ENCODE results near the gene GSK3A. TPM values are rescaled to one million over a fixed set of nuclear protein-coding genes. Genes with fewer than 3 reads are reported as not detected.

GSK3A gene
- total RNA-seq (2022) (58.8 and 60.6 TPM in 2 replicates), Bru-seq, nascent RNA (percentile 70 among the genes with signal in this experiment), BruChase-seq, experiment 1, labeled RNA remaining after a 6-hour chase (percentile 89 among the genes with signal in this experiment), BruChase-seq, experiment 2, labeled RNA remaining after a 2-hour chase (percentile 82 among the genes with signal in this experiment)
- long read RNA-seq, transcript GSK3A-201 (11 exons, 2,188 nt), result major isoform, 53 of 64 reads
- long read RNA-seq, partial matches to known transcripts, result 2 of 64 reads
- long read RNA-seq, other reads (novel, unspliced or antisense), result 9 of 64 reads

- Mint-ChIP-seq H3K9me3 (ENCODE audit: low read depth, unreplicated experiment) (no peaks in the 10 kb centered on the region), H3K4me1 (ENCODE audit: low read depth, unreplicated experiment) (peaks cover 40% of the 10 kb centered on the region), H3K36me3 (ENCODE audit: insufficient read depth, unreplicated experiment) (peaks cover 83% of the 10 kb centered on the region), H3K27ac (ENCODE audit: unreplicated experiment) (peak within 1 kb of the TSS; percentile 79), H3K27me3 (ENCODE audit: unreplicated experiment) (no peaks in the 10 kb centered on the region), H3K4me3 (ENCODE audit: low read depth, unreplicated experiment) (peak within 1 kb of the TSS; percentile 75)
- TF ChIP-seq CTCF (IDR thresholded peaks at IDR 0.05; ENCODE audit: unreplicated experiment), result peak; percentile 12
- DNase-seq, result peak; percentile 98
- no TSS peak for BruUV-seq (replicated peaks)
- CTCF ChIA-PET, result interaction anchor here (0.6 to 2.7 kb wide), 19 partner anchors 9 to 1790 kb away, joined by 3 to 25 read pairs (median 4); partner anchors contain the start of genes PAFAH1B3, POU2F2 and PRR19
- intact Hi-C loops (cut with micrococcal nuclease; ENCODE audit: unreplicated experiment), result loop anchor here (1.0 kb wide), 1 partner anchor 38 kb away; no protein-coding TSS in a partner anchor
These were observed at the start of gene GSK3A for GRCh38 chr19:42242512-42243409. Gene GSK3A, minus strand, starts transcription at chr19:42242602. Its CDS starts 137 bp downstream, at chr19:42242465.

GRCh38 chr19:42291435-42291810 lies 49.0 kb upstream of the GSK3A start:
- no peak for TF ChIP-seq CTCF (IDR thresholded peaks at IDR 0.05; ENCODE audit: unreplicated experiment)
- H3K4me1 Mint-ChIP-seq (ENCODE audit: low read depth, unreplicated experiment), result peaks cover 11% of the 10 kb centered on the region
- no peak for DNase-seq
- H3K9me3 Mint-ChIP-seq (ENCODE audit: low read depth, unreplicated experiment), result no peaks in the 10 kb centered on the region
- intact Hi-C loops (cut with micrococcal nuclease; ENCODE audit: unreplicated experiment), result no loop called here
- CTCF ChIA-PET, result no interaction called here
- H3K36me3 Mint-ChIP-seq (ENCODE audit: insufficient read depth, unreplicated experiment), result peaks cover 59% of the 10 kb centered on the region
- H3K27ac Mint-ChIP-seq (ENCODE audit: unreplicated experiment), result peak overlapping the region; percentile 22
- no TSS peak for BruUV-seq (replicated peaks)
- peak overlapping the region; percentile 11 for H3K4me3 Mint-ChIP-seq (ENCODE audit: low read depth, unreplicated experiment)
- no peaks in the 10 kb centered on the region for H3K27me3 Mint-ChIP-seq (ENCODE audit: unreplicated experiment)

GRCh38 chr19:42290523-42291434 lies 48.4 kb upstream of the GSK3A start:
- Mint-ChIP-seq H3K4me3 (ENCODE audit: low read depth, unreplicated experiment) (peak overlapping the region; percentile 11), H3K4me1 (ENCODE audit: low read depth, unreplicated experiment) (peaks cover 11% of the 10 kb centered on the region), H3K9me3 (ENCODE audit: low read depth, unreplicated experiment) (no peaks in the 10 kb centered on the region), H3K36me3 (ENCODE audit: insufficient read depth, unreplicated experiment) (peaks cover 65% of the 10 kb centered on the region), H3K27me3 (ENCODE audit: unreplicated experiment) (no peaks in the 10 kb centered on the region), H3K27ac (ENCODE audit: unreplicated experiment) (no peak overlapping the region)
- intact Hi-C loops (cut with micrococcal nuclease; ENCODE audit: unreplicated experiment), result no loop called here
- peak; percentile 96 for TF ChIP-seq CTCF (IDR thresholded peaks at IDR 0.05; ENCODE audit: unreplicated experiment)
- DNase-seq, result peak; percentile 83
- CTCF ChIA-PET, result no interaction called here
- no TSS peak for BruUV-seq (replicated peaks)

GRCh38 chr19:42290136-42290522 lies 47.7 kb upstream of the GSK3A start:
- Mint-ChIP-seq H3K27me3 (ENCODE audit: unreplicated experiment) (no peaks in the 10 kb centered on the region), H3K36me3 (ENCODE audit: insufficient read depth, unreplicated experiment) (peaks cover 69% of the 10 kb centered on the region), H3K9me3 (ENCODE audit: low read depth, unreplicated experiment) (no peaks in the 10 kb centered on the region), H3K4me3 (ENCODE audit: low read depth, unreplicated experiment) (no peak overlapping the region), H3K4me1 (ENCODE audit: low read depth, unreplicated experiment) (peaks cover 14% of the 10 kb centered on the region), H3K27ac (ENCODE audit: unreplicated experiment) (no peak overlapping the region)
- no peak for TF ChIP-seq CTCF (IDR thresholded peaks at IDR 0.05; ENCODE audit: unreplicated experiment)
- intact Hi-C loops (cut with micrococcal nuclease; ENCODE audit: unreplicated experiment), result no loop called here
- no peak for DNase-seq
- no TSS peak for BruUV-seq (replicated peaks)
- CTCF ChIA-PET, result no interaction called here

Measured in Calu3 (cell line).